ENCODE results near the gene USP22.

DNA sequence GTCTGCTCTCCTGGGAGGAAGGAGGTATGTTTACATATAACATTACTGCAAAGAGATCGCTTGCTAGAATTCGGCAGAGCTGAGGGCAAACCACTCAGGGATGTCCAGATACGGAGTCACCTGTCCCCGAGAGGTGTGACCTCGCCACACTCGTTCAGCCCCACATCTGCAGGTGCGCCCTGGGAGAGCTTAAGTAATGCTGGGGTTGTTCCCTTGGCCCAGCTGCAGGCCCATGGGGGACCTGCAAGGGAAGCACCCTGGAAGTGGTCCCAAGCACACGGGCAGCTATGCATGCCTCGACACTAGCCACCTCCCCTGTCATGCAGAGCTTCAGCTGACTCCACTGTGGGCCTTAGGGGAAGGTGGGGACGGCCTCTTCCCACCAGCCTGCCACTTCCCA, 22.2 kb downstream of the USP22 start:
- TF ChIP-seq, protein P1, sequence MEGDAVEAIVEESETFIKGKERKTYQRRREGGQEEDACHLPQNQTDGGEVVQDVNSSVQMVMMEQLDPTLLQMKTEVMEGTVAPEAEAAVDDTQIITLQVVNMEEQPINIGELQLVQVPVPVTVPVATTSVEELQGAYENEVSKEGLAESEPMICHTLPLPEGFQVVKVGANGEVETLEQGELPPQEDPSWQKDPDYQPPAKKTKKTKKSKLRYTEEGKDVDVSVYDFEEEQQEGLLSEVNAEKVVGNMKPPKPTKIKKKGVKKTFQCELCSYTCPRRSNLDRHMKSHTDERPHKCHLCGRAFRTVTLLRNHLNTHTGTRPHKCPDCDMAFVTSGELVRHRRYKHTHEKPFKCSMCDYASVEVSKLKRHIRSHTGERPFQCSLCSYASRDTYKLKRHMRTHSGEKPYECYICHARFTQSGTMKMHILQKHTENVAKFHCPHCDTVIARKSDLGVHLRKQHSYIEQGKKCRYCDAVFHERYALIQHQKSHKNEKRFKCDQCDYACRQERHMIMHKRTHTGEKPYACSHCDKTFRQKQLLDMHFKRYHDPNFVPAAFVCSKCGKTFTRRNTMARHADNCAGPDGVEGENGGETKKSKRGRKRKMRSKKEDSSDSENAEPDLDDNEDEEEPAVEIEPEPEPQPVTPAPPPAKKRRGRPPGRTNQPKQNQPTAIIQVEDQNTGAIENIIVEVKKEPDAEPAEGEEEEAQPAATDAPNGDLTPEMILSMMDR (IDR thresholded peaks at IDR 0.05): no peak
- no peak for TF ChIP-seq POLR2AphosphoS5 (IDR thresholded peaks at IDR 0.05)

All from stomach (tissue), 4 donors.